NCI-H748 (cell line): Measurements from ENCODE around the gene FREM2.

Source experiments
- DNase-seq: peaks from one replicate; lab custom pipeline; 2025; ENCODE audit not compliant: unreplicated experiment; lab: John Stamatoyannopoulos, UW

The FREM2 gene

GRCh38 chr13:38686577-38687245, at the start of gene FREM2:
TSS of gene FREM2 (plus strand) at chr13:38687077. CDS start at chr13:38687345, 268 bp downstream.
- DNase-seq, result peak; percentile 99

GRCh38 chr13:38637576-38637975, 49.3 kb upstream of the FREM2 start:
- DNase-seq, result peak; percentile 56

GRCh38 chr13:38641164-38641948, 45.5 kb upstream of the FREM2 start:
- peak; percentile 37 for DNase-seq

- peak; percentile 17 for DNase-seq
Observed at GRCh38 chr13:38647312-38647711, 39.6 kb upstream of the FREM2 start.

- no peak for DNase-seq
Observed at GRCh38 chr13:38648912-38649311, 38.0 kb upstream of the FREM2 start.

- DNase-seq, result no peak
Observed at GRCh38 chr13:38656699-38657098, 30.2 kb upstream of the FREM2 start.

GRCh38 chr13:38657191-38657590, 29.7 kb upstream of the FREM2 start:
- DNase-seq, result no peak

- no peak for DNase-seq
Observed at GRCh38 chr13:38658906-38659305, 28.0 kb upstream of the FREM2 start.

- DNase-seq, result no peak
Observed at GRCh38 chr13:38661010-38661675, 25.7 kb upstream of the FREM2 start.

- DNase-seq, result no peak
Observed at GRCh38 chr13:38662362-38662761, 24.5 kb upstream of the FREM2 start.

GRCh38 chr13:38664906-38665305, 22.0 kb upstream of the FREM2 start:
- no peak for DNase-seq

GRCh38 chr13:38667526-38668109, 19.3 kb upstream of the FREM2 start:
- no peak for DNase-seq

- no peak for DNase-seq
Observed at GRCh38 chr13:38669234-38669964, 17.5 kb upstream of the FREM2 start.

GRCh38 chr13:38670627-38671026, 16.2 kb upstream of the FREM2 start:
- DNase-seq, result no peak

- DNase-seq, result no peak
Observed at GRCh38 chr13:38671980-38672379, 14.9 kb upstream of the FREM2 start.

- no peak for DNase-seq
Observed at GRCh38 chr13:38674208-38674607, 12.7 kb upstream of the FREM2 start.

GRCh38 chr13:38680912-38681311, 6.0 kb upstream of the FREM2 start:
- DNase-seq, result no peak

- no peak for DNase-seq
Observed at GRCh38 chr13:38684714-38685113, 2.2 kb upstream of the FREM2 start.

- DNase-seq, result peak; percentile 48
Observed at GRCh38 chr13:38685431-38685830, 1.4 kb upstream of the FREM2 start.

- peak; percentile 83 for DNase-seq
Observed at GRCh38 chr13:38685974-38686576, 802 bp upstream of the FREM2 start.
